ENCODE data around the gene SPATS2L.

- TF ChIP-seq CTCF (IDR thresholded peaks at IDR 0.05) (no peak), POLR2AphosphoS5 (IDR thresholded peaks at IDR 0.05) (no peak)
Observed at GRCh38 chr2:200445284-200445683, 138.8 kb downstream of the SPATS2L start.

Data from prostate gland (tissue), 2 donors.